Measurements from ENCODE around the gene ETHE1. TPM values are rescaled to one million over a fixed set of nuclear protein-coding genes. Genes with fewer than 3 reads are reported as not detected.

The ETHE1 gene
- polyA plus RNA-seq, 1 donor from 2014 or later: 25.2 TPM

- Mint-ChIP-seq H3K27me3 (no peaks in the 10 kb centered on the region), H3K27ac (peak overlapping the region in 1 of 3 donors; percentile 14), H3K4me3 (peak overlapping the region in 1 of 4 donors; percentile 97), H3K36me3 (peaks cover 6% of the 10 kb centered on the region), H3K9me3 (no peaks in the 10 kb centered on the region), H3K4me1 (peaks cover 13 to 22% (median 14%) of the 10 kb centered on the region in 3 donors)
Observed at GRCh38 chr19:43501661-43502418, 25.2 kb downstream of the ETHE1 start.

GRCh38 chr19:43499042-43499441 lies 28.0 kb downstream of the ETHE1 start:
- Mint-ChIP-seq H3K4me3 (peak overlapping the region in 1 of 4 donors; percentile 65), H3K36me3 (peaks cover 8% of the 10 kb centered on the region), H3K27me3 (no peaks in the 10 kb centered on the region), H3K4me1 (peaks cover 9 to 17% (median 14%) of the 10 kb centered on the region in 3 donors), H3K9me3 (no peaks in the 10 kb centered on the region), H3K27ac (no peak overlapping the region)

GRCh38 chr19:43498233-43498842 lies 28.7 kb downstream of the ETHE1 start:
- H3K4me1 Mint-ChIP-seq: peaks cover 8 to 14% (median 10%) of the 10 kb centered on the region in 3 donors
- peak overlapping the region in 2 of 4 donors; percentile 65 to 74 for H3K4me3 Mint-ChIP-seq
- H3K27ac Mint-ChIP-seq: peak overlapping the region in 1 of 3 donors; percentile 46
- H3K27me3 Mint-ChIP-seq: no peaks in the 10 kb centered on the region
- peaks cover 8% of the 10 kb centered on the region for H3K36me3 Mint-ChIP-seq
- H3K9me3 Mint-ChIP-seq: no peaks in the 10 kb centered on the region

DNA sequence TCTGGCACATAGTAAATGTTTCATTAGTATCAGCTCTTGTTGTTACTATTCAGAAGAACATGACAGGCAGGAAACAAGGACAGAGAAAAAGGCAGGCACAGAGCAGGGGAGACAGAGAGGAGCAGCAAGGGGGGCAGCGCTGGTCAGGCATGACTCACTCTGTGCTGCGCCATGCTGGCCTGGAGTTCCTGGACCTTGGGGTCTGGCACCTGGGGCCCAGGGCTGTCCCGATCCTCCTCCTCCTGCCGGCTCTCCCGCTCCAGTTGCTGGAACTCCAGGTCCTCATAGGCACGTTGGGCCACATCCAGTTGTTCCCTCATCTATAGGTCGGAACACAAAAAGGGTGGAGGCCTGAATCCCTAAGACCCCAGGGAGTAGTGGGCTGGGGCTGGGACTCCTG lies 30.0 kb downstream of the ETHE1 start:
- H3K36me3 Mint-ChIP-seq: peaks cover 8% of the 10 kb centered on the region
- no peaks in the 10 kb centered on the region for H3K27me3 Mint-ChIP-seq
- no peaks in the 10 kb centered on the region for H3K9me3 Mint-ChIP-seq
- peak overlapping the region in 1 of 4 donors; percentile 6 for H3K4me3 Mint-ChIP-seq
- peak overlapping the region in 1 of 3 donors; percentile 74 for H3K27ac Mint-ChIP-seq
- peaks cover 2 to 9% (median 4%) of the 10 kb centered on the region in 3 donors for H3K4me1 Mint-ChIP-seq

- no peaks in the 10 kb centered on the region for H3K9me3 Mint-ChIP-seq
- no peaks in the 10 kb centered on the region for H3K27me3 Mint-ChIP-seq
- no peak overlapping the region for H3K4me3 Mint-ChIP-seq
- peaks cover under 1 to 9% (median 5%) of the 10 kb centered on the region in 3 donors for H3K4me1 Mint-ChIP-seq
- no peak overlapping the region for H3K27ac Mint-ChIP-seq
- peaks cover 8% of the 10 kb centered on the region for H3K36me3 Mint-ChIP-seq
Observed at GRCh38 chr19:43495082-43495481, 31.9 kb downstream of the ETHE1 start.

DNA sequence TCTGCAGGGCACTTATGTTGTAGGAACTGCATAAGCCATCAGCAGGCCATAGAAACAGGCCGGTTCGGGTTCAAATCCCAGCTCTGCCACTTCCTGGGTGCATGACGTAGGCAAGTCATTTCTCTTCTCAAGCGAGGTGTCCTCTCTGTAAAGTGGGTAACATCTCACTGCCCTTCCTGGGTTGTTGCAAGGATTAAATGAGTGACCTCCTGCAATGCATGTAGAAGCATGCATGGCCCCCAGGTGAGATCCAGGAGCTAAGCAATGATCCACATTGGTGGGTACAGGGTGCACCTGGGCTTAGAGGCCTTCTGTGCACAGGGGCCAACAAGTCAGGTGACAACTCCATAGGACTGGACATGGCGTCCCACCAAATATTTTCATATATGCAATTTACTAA lies 36.2 kb downstream of the ETHE1 start:
- Mint-ChIP-seq H3K27me3 (no peaks in the 10 kb centered on the region), H3K27ac (peak overlapping the region in 1 of 3 donors; percentile 83), H3K36me3 (peaks cover 4% of the 10 kb centered on the region), H3K9me3 (no peaks in the 10 kb centered on the region), H3K4me1 (peaks cover 14 to 18% (median 15%) of the 10 kb centered on the region in 3 donors), H3K4me3 (peak overlapping the region in 1 of 4 donors; percentile 37)

DNA sequence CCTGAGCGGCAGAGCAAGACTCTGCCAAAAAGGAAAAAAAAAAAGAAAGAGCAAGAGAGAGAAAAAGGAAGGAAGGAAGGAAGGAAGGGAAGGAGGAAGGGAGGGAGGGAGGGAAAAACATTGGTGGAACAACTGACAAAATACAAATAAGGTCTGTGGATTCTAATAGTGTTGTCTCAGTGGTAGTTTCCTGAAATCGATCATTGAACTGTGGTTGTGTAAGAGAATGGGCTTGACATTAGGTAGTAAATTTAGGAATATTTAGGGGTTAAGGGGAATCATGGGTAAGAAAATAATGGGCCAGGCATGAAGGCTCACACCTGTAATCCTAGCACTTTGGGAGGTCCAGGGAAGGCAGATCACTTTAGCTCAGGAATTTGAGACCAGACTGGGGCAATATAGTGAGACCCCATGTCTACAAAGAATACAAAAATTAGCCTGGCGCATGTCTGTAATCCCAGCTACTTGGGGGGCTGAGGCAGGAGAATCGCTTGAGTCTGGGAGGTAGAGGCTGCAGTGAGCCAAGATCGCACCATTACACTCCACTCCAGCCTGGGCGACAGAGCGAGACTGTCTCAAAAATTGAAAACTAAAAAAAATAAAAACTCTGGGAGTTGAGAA lies 36.9 kb downstream of the ETHE1 start:
- peaks cover 4% of the 10 kb centered on the region for H3K36me3 Mint-ChIP-seq
- H3K4me1 Mint-ChIP-seq: peaks cover 14 to 18% (median 15%) of the 10 kb centered on the region in 3 donors
- peak overlapping the region in 1 of 4 donors; percentile 58 for H3K4me3 Mint-ChIP-seq
- no peaks in the 10 kb centered on the region for H3K27me3 Mint-ChIP-seq
- peak overlapping the region in 2 of 3 donors; percentile 19 to 83 for H3K27ac Mint-ChIP-seq
- H3K9me3 Mint-ChIP-seq: no peaks in the 10 kb centered on the region

DNA sequence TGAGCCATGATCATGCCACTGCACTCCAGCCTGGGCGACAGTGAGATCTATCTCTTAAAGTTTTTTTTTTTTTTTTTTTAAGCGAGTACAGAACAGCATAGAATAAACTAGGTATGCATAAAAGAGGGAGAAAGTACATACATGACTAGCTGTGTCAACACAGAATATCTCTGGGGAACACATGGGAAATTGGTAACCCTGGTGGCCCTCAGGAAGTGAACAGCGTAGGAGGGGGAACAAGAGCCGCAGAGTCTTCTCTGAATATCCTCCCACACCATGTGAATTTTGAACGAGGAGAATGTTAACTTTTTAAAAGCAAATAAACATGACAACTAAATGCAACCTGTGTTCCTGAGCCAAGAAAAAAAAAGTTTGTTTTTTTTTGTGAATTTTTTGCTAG lies 37.7 kb downstream of the ETHE1 start:
- Mint-ChIP-seq H3K27me3 (no peaks in the 10 kb centered on the region), H3K9me3 (no peaks in the 10 kb centered on the region), H3K4me1 (peaks cover 14 to 18% (median 15%) of the 10 kb centered on the region in 3 donors), H3K4me3 (peak overlapping the region in 2 of 4 donors; percentile 43 to 58), H3K27ac (peak overlapping the region in 1 of 3 donors; percentile 50), H3K36me3 (peaks cover 2% of the 10 kb centered on the region)

DNA sequence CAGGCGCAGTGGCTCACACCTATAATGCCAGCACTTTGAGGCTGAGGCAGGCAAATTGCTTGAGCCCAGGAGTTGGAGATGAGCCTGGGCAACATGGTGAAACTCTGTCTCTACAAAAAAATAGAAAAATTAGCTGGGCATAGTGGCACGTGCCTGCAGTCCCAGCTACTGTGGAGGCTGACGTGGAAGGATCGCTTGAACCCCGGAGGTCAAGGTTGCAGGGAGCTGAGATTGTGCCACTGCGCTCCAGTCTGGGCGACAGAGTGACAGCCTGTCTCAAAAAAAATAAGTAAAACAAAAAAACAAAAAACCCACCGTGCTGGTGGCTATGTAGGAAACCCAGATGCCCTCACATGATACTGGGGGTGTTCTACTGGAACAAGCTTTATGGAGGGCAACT lies 38.8 kb downstream of the ETHE1 start:
- H3K9me3 Mint-ChIP-seq: no peaks in the 10 kb centered on the region
- peaks cover 2% of the 10 kb centered on the region for H3K36me3 Mint-ChIP-seq
- H3K4me3 Mint-ChIP-seq: peak overlapping the region in 1 of 4 donors; percentile 70
- H3K27ac Mint-ChIP-seq: no peak overlapping the region
- H3K27me3 Mint-ChIP-seq: no peaks in the 10 kb centered on the region
- H3K4me1 Mint-ChIP-seq: peaks cover 14 to 18% (median 15%) of the 10 kb centered on the region in 3 donors

- H3K4me1 Mint-ChIP-seq: peaks cover 14 to 18% (median 15%) of the 10 kb centered on the region in 3 donors
- no peaks in the 10 kb centered on the region for H3K9me3 Mint-ChIP-seq
- H3K27me3 Mint-ChIP-seq: no peaks in the 10 kb centered on the region
- H3K27ac Mint-ChIP-seq: no peak overlapping the region
- H3K4me3 Mint-ChIP-seq: peak overlapping the region in 2 of 4 donors; percentile 5 to 77
- peaks cover 2% of the 10 kb centered on the region for H3K36me3 Mint-ChIP-seq
Observed at GRCh38 chr19:43486412-43486811, 40.6 kb downstream of the ETHE1 start.

DNA sequence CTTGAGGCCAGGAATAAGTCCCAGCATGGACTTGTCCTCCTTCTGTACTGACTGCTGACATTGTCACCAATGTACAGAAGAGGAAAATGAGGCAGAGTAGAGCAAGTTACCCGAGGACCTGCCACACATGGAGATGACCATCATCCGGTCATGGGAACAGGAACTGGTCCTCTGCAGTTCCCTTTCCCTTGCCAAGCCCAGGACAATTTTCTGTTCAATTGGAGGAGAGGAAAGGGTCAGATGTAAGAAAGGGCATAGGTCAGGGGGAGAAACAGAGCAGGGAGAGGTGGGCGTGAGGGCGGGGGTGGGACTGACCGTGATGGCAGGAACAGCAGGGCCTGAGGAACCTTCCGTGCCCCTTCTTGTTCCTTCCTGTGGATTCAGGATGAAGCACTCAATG lies 41.0 kb downstream of the ETHE1 start:
- H3K27me3 Mint-ChIP-seq: no peaks in the 10 kb centered on the region
- H3K9me3 Mint-ChIP-seq: no peaks in the 10 kb centered on the region
- peaks cover 3% of the 10 kb centered on the region for H3K36me3 Mint-ChIP-seq
- H3K27ac Mint-ChIP-seq: no peak overlapping the region
- H3K4me3 Mint-ChIP-seq: peak overlapping the region in 2 of 4 donors; percentile 71 to 86
- peaks cover 14 to 18% (median 15%) of the 10 kb centered on the region in 3 donors for H3K4me1 Mint-ChIP-seq

DNA sequence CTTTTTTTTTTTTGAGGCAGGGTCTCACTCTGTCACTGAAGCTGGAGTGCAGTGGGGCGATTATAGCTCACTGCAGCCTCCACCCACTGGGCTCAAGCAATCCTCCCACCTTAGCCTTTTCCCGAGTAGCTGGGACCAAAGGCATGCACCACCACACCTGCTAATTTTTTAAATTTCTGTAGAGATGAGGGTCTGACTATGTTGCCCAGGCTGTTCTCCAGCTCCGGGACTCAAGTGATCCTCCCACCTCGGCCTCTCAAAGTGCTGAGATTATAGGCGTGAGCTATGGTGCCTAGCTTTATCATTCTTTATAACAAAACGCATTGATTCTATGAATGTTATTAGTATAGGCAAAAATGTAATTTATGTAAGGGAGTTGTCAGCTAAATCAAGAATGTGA lies 43.7 kb downstream of the ETHE1 start:
- peaks cover 8% of the 10 kb centered on the region for H3K36me3 Mint-ChIP-seq
- H3K27me3 Mint-ChIP-seq: no peaks in the 10 kb centered on the region
- no peak overlapping the region for H3K27ac Mint-ChIP-seq
- no peaks in the 10 kb centered on the region for H3K9me3 Mint-ChIP-seq
- no peak overlapping the region for H3K4me3 Mint-ChIP-seq
- H3K4me1 Mint-ChIP-seq: peaks cover 6 to 7% (median 7%) of the 10 kb centered on the region in 3 donors

- Mint-ChIP-seq H3K27ac (no peak overlapping the region), H3K27me3 (no peaks in the 10 kb centered on the region), H3K9me3 (no peaks in the 10 kb centered on the region), H3K36me3 (peaks cover 12% of the 10 kb centered on the region), H3K4me1 (peaks cover under 1 to 4% (median 2%) of the 10 kb centered on the region in 3 donors), H3K4me3 (no peak overlapping the region)
Observed at GRCh38 chr19:43482193-43482592, 44.8 kb downstream of the ETHE1 start.

GRCh38 chr19:43481701-43482100 lies 45.3 kb downstream of the ETHE1 start:
- no peak overlapping the region for H3K4me3 Mint-ChIP-seq
- no peaks in the 10 kb centered on the region for H3K27me3 Mint-ChIP-seq
- no peaks in the 10 kb centered on the region for H3K9me3 Mint-ChIP-seq
- no peak overlapping the region for H3K27ac Mint-ChIP-seq
- peaks cover 0 to 1% (median 0%) of the 10 kb centered on the region in 3 donors for H3K4me1 Mint-ChIP-seq
- H3K36me3 Mint-ChIP-seq: peaks cover 12% of the 10 kb centered on the region

DNA sequence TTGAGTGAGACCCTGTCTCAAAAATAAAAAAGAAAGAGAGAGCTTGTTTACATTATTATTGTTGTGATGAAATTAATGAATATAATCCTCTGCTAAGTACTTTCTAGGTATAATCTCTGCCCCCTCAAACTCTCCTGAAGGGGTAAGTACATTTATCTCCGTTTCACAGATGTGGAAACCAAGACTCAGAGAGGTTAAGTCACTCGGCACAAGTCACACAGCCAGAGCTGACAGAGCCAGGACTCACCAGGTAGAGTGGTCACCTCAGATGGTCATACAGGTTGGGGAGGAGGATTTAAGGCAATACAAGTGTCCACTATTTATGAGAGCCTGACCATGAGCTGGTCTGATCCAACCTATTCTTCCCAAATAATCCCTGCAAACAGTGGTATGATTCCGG lies 46.4 kb downstream of the ETHE1 start:
- Mint-ChIP-seq H3K9me3 (no peaks in the 10 kb centered on the region), H3K4me3 (no peak overlapping the region), H3K27ac (no peak overlapping the region), H3K4me1 (peaks cover under 1 to 1% (median under 1%) of the 10 kb centered on the region in 3 donors), H3K36me3 (peaks cover 12% of the 10 kb centered on the region), H3K27me3 (no peaks in the 10 kb centered on the region)

Data from IgD-negative memory B cell (primary cell).